T-helper 2 cell (primary cell): ENCODE data around the gene FGL2.
A peak's percentile ranks its signal among the peaks of the same experiment; 100 is the strongest.
"Not testable (repeated sequence)": the region's sequence is repeated elsewhere in the genome, so short reads cannot be mapped to it uniquely, and the experiment has no call there.

Experiments
- DNase-seq, 5 experiments: peaks; one replicate each; pipeline versions ENCODE4 v3.0.0 to v3.0.0-alpha.2; 2012 to 2022

The FGL2 gene

GRCh38 chr7:77155601-77156377 is 43.8 kb downstream of the FGL2 start:
- DNase-seq: peak in 1 of 5 experiments; percentile 46

- DNase-seq: peak in 1 of 5 experiments; percentile 31
Measured at GRCh38 chr7:77154917-77155464, 44.6 kb downstream of the FGL2 start.

DNA sequence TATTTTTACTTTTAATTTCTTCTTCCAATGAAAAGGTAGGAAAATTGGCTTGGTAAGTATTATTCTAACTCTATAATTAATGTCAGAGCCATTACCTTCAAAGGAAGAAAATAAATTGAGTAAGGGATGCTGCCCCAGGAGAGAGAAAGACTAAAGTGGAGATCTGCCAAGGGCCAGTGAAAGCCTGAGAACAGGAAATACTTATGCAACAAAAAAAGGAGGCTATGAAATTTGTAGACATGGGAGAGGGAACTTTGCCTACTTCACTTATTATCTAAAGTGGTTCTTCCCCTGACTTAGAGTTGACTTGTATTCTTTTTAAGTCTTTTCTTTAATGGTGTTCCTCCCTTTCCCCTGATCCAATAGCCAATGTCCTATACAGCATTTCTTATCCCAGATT is 47.4 kb downstream of the FGL2 start:
- DNase-seq: not testable (repeated sequence)
